ENCODE data around the gene DKC1. TPM values are rescaled to one million over a fixed set of nuclear protein-coding genes. Genes with fewer than 3 reads are reported as not detected.

The DKC1 gene
- total and polyA plus RNA-seq, 2 of the 13 experiments (the other 11 are each of a cell fraction or from before 2014, with no cell fraction given): 61.6 to 102 TPM

DNA sequence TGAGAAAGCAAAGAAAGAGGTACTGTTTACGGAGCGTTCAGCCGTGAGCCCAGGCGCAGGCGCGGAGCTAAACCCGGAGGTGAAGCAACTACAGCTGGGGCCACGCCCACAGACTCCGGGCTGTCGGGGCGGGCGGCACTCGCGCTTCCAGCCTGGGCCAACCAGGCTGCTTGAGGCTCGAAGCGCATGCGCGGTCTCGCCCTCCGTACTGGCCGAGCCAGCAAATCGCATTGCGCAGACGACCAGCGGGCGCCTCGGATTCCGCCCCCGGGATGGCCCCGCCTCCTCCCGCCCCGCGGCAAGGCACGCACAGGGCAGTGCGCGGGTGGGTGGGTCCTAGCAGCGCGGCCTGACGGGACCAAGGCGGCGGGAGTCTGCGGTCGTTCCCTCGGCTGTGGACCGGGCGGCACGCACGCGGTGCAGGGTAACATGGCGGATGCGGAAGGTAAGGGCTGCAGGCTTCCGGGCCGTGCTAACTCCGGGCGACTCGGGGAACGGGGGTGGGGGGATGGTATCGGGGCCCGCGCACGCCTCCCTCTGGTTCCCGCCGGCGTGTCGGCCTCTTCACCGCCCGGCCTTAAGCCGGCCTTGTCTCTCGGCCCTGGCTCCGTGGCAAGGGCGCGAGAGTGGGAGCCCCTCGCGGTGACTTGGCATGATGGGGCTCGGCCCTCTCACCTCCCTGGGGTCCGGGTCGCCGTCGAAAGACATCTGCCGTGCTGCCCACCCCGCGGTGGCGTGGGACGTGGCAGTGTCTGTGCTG lies at the start of gene DKC1 (continued):
- TF ChIP-seq, protein P1, sequence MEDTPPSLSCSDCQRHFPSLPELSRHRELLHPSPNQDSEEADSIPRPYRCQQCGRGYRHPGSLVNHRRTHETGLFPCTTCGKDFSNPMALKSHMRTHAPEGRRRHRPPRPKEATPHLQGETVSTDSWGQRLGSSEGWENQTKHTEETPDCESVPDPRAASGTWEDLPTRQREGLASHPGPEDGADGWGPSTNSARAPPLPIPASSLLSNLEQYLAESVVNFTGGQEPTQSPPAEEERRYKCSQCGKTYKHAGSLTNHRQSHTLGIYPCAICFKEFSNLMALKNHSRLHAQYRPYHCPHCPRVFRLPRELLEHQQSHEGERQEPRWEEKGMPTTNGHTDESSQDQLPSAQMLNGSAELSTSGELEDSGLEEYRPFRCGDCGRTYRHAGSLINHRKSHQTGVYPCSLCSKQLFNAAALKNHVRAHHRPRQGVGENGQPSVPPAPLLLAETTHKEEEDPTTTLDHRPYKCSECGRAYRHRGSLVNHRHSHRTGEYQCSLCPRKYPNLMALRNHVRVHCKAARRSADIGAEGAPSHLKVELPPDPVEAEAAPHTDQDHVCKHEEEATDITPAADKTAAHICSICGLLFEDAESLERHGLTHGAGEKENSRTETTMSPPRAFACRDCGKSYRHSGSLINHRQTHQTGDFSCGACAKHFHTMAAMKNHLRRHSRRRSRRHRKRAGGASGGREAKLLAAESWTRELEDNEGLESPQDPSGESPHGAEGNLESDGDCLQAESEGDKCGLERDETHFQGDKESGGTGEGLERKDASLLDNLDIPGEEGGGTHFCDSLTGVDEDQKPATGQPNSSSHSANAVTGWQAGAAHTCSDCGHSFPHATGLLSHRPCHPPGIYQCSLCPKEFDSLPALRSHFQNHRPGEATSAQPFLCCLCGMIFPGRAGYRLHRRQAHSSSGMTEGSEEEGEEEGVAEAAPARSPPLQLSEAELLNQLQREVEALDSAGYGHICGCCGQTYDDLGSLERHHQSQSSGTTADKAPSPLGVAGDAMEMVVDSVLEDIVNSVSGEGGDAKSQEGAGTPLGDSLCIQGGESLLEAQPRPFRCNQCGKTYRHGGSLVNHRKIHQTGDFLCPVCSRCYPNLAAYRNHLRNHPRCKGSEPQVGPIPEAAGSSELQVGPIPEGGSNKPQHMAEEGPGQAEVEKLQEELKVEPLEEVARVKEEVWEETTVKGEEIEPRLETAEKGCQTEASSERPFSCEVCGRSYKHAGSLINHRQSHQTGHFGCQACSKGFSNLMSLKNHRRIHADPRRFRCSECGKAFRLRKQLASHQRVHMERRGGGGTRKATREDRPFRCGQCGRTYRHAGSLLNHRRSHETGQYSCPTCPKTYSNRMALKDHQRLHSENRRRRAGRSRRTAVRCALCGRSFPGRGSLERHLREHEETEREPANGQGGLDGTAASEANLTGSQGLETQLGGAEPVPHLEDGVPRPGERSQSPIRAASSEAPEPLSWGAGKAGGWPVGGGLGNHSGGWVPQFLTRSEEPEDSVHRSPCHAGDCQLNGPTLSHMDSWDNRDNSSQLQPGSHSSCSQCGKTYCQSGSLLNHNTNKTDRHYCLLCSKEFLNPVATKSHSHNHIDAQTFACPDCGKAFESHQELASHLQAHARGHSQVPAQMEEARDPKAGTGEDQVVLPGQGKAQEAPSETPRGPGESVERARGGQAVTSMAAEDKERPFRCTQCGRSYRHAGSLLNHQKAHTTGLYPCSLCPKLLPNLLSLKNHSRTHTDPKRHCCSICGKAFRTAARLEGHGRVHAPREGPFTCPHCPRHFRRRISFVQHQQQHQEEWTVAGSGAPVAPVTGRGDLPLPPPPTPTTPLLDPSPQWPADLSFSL (CRISPR knock-in tag; IDR thresholded peaks at IDR 0.05): no peak; the same call in 1 of the 2 replicates
- TF ChIP-seq NPAS2 (CRISPR knock-in tag; IDR thresholded peaks at IDR 0.05; ENCODE audit: borderline replicate concordance): no peak
- TF ChIP-seq IKZF1 (IDR thresholded peaks at IDR 0.05): no peak
- no peak for TF ChIP-seq EP300 (IDR thresholded peaks at IDR 0.05; ENCODE audit: low read depth in 2 of 2, low read length in 2 of 2)
- TF ChIP-seq EP300 (CRISPR knock-in tag; IDR thresholded peaks at IDR 0.05; ENCODE audit: borderline replicate concordance): no peak
- peak; percentile 61; the same call in 1 of the 2 replicates for TF ChIP-seq HDAC1 (CRISPR knock-in tag; IDR thresholded peaks at IDR 0.05)
- no peak for TF ChIP-seq MAFG (CRISPR knock-in tag; IDR thresholded peaks at IDR 0.05)
- TF ChIP-seq, protein P2, sequence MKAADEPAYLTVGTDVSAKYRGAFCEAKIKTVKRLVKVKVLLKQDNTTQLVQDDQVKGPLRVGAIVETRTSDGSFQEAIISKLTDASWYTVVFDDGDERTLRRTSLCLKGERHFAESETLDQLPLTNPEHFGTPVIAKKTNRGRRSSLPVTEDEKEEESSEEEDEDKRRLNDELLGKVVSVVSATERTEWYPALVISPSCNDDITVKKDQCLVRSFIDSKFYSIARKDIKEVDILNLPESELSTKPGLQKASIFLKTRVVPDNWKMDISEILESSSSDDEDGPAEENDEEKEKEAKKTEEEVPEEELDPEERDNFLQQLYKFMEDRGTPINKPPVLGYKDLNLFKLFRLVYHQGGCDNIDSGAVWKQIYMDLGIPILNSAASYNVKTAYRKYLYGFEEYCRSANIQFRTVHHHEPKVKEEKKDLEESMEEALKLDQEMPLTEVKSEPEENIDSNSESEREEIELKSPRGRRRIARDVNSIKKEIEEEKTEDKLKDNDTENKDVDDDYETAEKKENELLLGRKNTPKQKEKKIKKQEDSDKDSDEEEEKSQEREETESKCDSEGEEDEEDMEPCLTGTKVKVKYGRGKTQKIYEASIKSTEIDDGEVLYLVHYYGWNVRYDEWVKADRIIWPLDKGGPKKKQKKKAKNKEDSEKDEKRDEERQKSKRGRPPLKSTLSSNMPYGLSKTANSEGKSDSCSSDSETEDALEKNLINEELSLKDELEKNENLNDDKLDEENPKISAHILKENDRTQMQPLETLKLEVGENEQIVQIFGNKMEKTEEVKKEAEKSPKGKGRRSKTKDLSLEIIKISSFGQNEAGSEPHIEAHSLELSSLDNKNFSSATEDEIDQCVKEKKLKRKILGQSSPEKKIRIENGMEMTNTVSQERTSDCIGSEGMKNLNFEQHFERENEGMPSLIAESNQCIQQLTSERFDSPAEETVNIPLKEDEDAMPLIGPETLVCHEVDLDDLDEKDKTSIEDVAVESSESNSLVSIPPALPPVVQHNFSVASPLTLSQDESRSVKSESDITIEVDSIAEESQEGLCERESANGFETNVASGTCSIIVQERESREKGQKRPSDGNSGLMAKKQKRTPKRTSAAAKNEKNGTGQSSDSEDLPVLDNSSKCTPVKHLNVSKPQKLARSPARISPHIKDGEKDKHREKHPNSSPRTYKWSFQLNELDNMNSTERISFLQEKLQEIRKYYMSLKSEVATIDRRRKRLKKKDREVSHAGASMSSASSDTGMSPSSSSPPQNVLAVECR (CRISPR knock-in tag; IDR thresholded peaks at IDR 0.05; ENCODE audit: borderline replicate concordance): peak; percentile 84
- TF ChIP-seq, protein P3, sequence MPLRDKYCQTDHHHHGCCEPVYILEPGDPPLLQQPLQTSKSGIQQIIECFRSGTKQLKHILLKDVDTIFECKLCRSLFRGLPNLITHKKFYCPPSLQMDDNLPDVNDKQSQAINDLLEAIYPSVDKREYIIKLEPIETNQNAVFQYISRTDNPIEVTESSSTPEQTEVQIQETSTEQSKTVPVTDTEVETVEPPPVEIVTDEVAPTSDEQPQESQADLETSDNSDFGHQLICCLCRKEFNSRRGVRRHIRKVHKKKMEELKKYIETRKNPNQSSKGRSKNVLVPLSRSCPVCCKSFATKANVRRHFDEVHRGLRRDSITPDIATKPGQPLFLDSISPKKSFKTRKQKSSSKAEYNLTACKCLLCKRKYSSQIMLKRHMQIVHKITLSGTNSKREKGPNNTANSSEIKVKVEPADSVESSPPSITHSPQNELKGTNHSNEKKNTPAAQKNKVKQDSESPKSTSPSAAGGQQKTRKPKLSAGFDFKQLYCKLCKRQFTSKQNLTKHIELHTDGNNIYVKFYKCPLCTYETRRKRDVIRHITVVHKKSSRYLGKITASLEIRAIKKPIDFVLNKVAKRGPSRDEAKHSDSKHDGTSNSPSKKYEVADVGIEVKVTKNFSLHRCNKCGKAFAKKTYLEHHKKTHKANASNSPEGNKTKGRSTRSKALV (CRISPR knock-in tag; IDR thresholded peaks at IDR 0.05): no peak
- TF ChIP-seq ZNF501 (CRISPR knock-in tag; IDR thresholded peaks at IDR 0.05): no peak
- TF ChIP-seq TP53 (CRISPR knock-in tag; conservative IDR thresholded peaks at IDR 0.05): 0 out of 2 replicates have a peak, but pooled peaks have one; percentile 28
- no peak for TF ChIP-seq SMARCE1 (IDR thresholded peaks at IDR 0.05; ENCODE audit: borderline replicate concordance)
- no peak for TF ChIP-seq SOX13 (IDR thresholded peaks at IDR 0.05)
- TF ChIP-seq SOX13 (CRISPR knock-in tag; conservative IDR thresholded peaks at IDR 0.05 in 1 of 2, IDR thresholded peaks at IDR 0.05 in 1 of 2): no peak
- no peak for TF ChIP-seq PAF1 (CRISPR knock-in tag; IDR thresholded peaks at IDR 0.05)
- TF ChIP-seq, protein P4, sequence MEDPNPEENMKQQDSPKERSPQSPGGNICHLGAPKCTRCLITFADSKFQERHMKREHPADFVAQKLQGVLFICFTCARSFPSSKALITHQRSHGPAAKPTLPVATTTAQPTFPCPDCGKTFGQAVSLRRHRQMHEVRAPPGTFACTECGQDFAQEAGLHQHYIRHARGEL (CRISPR knock-in tag; IDR thresholded peaks at IDR 0.05): no peak

All from HepG2 (cell line).